HT-29 (cell line): ENCODE results near the gene BTBD16. TPM values are rescaled to one million over a fixed set of nuclear protein-coding genes. Genes with fewer than 3 reads are reported as not detected.

ENCODE experiments used
- DNase-seq: peaks from one replicate; pipeline ENCODE4 v3.0.0-alpha.2; 2015; ENCODE audit warnings: low spot score
- total RNA-seq: library from RNA; depleted of rRNA; stranded (reverse); fragments of >200 nt; shearing (Covaris generic); gene quantifications from 2 replicates; pipeline ENCODE4 v1.2.3, GENCODE V29; 2014

Gene BTBD16
- total RNA-seq, 1 experiment from 2014 or later: 4.0 TPM

DNA sequence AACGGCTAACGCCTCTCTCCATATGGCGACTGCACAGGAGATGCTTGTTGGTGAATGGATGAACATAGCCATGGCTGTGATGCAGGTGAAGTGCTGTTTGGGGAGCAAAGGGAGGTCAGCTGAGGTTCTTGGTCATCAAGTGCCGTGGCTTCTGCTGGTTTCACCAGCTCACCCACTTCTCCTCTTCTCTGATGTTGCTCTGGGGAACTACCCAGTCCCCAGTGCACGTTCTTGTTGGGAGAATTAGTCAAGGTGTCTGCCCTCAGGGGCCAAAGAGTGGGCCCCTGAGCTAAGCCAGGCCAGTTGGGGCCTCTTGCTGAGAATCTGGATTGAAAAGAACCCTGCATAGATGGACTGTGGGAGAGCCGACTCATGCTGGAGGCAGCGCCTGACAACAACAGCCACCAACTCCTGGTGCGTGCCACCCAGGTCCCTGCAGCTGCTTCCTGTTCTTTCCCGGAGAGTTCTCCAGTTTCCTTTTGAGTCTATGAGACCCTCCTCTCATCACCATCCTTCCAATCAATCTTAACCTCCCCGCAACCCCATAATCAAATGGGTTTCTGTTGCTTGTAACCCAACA is 3.0 kb downstream of the BTBD16 start:
- no peak for DNase-seq

DNA sequence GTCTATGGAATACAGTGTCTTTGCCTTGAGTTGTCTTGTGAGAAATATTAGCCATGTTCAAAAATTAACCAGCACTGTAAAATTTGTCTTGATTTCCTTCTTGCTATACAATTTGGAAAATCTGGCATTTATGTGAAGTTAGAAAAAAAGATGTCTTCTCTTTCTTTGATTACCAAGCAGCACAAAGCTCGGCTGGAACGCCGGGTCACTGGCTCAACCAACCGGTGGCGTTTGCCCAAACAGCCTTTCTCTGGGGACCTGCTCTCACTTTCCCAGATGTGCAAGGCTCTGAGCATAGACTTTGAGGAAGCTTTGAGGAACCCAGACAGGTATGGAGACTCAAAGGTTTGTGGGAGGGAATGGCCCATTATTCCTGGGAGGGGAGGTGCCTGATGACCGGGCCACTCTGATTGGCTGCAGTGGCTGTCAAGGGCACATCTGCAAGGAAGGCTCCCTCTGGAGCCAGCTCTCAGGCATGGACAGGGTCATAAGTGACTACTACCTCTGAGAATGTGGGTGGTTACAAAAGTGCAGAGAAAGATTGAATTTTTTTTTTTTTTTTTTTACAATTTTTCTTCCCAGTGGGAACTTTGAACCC is 5.6 kb downstream of the BTBD16 start:
- DNase-seq: peak; percentile 64

DNA sequence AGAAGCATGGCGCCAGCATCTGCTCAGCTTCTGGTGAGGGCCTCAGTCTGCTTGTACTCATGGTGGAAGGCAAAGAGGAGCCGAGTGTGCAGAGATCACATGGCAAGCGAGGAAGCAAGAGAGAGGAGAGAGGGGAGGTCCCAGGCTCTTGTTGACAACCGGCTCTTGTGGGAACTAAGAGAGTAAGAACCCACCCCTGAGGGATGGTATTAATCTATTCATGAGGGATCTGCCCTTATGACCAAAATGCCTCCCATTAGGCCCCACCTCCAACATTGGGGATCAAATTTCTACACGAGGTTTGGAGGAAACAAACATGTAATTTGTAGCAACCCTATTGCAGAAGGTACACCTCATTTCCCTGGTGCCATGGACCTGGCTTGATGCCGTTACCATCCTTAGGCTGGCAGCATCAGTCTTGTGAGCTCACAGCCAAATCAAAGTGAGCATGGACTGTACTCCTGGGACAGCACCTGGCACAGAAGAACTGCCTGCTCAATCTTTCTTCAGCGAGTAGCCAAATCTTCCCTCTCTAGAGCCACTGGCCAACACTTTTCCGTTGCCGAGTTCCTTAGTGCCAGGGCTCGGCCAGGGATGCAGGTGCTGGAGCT is 6.5 kb downstream of the BTBD16 start:
- no peak for DNase-seq

DNA sequence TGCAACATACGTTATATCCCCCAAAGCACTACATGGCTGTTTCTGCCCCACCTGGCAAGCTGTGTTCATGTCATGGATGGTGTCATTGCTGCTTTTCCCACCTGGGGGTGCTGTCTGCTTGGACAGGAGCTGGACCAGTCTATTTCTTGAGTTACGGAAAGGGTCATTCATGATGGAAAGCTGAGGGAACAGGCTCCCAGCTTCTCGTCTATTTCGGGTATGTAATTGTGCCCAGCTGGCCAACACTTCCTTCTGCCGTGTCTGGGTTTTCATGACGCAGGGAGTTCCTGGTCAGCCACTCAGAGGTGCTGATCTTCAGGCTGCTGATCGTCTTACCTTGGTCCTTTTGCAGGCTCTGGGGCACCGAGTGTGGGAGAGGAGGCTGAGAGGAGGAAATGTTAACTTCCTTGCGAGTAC is 8.6 kb downstream of the BTBD16 start:
- peak; percentile 88 for DNase-seq

DNA sequence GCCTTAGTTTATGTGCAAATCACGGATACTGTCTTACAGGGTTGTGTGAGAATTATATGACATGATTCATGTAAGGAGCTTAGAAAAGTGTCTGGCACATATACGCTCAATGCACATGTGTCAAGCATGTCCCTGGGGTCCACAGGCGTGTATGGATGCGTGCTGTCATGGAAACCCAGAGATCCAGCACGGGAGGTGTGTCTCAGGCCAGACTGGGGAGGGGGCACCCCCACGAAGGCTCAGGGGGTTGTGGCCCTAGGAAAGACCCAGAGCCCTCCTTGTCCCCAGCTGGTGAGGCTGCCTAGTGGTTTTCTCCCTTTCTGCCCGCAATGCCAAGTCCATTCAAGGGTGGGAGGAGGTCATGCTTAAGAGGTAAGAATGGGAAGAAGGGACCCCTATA is 9.1 kb downstream of the BTBD16 start:
- DNase-seq: no peak

DNA sequence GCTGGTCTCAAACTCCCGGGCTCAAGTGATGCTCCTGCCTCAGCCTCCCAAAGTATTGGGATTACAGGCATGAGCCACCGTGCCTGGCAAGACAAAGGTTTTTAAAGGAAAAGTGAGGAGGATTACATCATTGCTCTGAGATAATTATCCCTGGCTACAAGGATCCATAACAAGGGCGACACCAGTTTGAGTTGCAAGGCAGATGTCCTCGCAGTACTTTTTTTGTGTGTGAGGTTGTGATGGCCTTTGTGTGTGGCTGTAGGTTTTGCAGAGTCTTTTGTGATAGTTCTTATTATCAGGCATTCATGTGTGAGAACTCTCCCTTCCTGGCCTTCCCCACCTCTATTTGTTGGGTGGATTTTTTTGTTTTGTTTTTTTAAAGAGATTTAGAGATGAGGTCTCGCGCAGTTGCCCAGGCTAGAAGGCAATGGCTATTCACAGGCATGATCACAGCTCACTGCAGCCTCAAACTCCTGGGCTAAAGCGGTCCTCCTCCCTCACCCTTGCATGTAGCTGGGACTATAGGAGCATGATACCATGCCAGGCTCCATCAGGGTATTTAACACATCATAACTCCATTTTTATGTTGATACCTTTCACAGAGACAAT is 10.0 kb downstream of the BTBD16 start:
- no peak for DNase-seq

DNA sequence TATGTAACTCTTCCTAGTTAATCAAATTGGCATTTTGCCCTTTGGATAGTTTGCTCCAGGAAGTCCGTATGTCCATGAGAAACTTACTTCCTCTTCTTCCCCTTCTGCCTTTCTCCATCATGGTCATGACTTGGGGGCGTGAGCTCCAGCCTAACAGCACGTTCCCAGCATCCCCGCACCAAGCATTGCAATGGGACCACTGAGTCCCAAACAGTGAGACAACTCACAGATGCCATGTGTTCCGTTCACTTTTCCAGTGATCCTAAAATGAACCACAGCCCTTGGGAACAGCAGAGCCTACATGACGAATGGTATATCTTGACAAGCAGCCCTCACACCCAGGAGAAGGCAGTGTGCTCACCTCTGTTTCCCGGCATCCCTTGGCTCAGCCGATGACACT is 10.7 kb downstream of the BTBD16 start:
- DNase-seq: no peak

DNA sequence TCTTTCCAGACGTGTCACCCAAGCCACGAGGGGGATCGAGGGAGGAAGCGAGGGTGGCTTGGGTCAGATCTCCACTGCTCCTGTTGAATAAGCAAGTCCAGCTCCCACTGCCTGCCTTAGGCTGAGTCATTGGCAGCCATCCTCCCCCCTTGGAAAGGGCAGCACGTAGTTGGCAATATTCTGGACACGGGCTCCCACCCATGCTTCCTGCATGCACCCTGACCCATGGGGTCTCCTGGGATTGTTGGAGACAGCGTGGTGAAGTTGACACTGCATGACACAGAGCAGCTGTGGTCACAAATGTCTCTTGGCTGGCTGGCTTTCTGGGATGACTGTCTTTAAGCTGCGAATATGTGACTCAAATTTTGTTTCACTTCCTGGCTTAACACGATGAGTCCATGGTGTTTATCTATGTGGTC is 11.2 kb downstream of the BTBD16 start:
- DNase-seq: no peak

DNA sequence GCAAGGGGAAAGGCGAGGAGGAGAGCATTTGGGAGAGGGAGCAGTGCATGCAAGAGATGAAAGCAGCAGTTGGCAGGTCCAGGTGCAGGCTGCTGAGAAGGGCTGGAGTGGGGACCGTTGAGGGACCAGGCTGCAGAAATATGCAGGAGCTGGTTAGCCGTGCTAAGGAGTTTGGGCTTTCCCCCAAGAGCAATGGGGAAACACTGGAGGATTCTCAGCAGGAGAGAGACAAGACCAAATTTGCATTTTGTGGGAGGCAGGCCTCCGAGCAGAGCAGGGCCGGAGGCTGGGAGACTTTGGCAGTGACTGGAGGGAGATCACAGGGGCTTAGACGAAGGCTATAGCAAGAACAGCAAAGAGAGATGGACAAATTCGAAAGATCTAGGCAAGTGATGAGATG is 11.8 kb downstream of the BTBD16 start:
- DNase-seq: no peak

DNA sequence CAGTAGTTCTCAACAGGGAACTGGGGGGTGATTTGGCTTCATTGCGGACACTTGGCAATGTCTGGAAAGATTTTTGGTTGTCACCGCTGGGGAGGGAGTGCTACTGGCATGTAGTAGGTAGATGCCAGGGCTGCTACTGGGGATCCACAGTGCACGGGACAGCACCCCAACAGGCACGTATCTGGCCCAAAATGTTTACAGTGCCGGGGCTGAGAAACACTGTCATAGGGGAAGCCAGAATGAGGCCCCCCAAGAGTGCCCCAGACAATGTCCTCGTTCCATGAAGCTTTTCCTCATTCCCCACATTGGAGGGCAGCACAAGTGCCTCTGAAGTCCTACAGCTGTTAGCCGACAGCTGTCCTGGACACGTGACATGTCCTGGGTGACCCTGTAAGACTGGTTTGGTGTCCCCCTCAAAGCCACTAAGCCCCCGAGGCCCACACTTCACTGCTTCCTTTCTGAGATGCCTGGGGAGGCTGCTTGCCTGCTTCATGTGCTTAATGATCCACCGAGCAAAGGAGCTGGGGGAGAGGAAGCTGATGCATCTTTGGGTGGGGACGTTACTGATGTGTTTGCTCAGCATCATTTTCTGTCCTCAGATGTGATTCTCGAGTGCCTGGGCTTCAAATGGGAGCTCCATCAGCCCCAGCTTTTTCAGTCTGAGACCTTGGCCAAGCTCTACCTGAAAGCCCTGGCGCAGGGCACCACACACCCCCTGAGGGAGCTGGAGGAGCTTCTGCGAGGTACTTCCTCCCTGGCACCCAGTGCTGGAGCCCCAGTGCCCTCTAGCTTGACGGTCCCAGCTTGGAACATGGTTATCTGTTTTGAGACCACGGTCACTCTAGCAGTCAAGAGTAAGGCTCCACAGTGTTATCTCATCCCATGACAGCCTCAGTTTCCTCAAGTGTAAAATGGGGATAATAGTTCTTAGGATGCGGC is 14.7 kb downstream of the BTBD16 start:
- DNase-seq: no peak

DNA sequence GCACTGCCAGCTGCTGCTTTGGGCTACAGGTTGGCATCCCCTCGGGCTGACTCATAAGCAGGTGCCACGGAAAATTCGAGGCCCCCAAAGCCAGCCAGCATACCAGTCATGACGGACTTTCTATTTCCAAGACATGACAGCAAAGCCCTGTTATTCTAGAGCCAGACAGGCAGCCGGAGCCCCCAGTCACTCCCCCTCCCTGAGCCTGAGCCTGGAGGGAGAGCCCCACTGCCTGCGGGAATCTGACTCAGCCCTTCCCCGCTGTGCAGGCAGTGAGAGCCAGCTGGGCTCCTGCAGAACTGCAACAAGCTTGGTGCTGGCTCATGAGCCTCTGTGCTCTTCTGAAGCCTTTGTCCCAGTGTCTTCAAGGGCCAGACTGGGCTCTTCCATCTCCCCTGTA is 15.8 kb downstream of the BTBD16 start:
- no peak for DNase-seq

DNA sequence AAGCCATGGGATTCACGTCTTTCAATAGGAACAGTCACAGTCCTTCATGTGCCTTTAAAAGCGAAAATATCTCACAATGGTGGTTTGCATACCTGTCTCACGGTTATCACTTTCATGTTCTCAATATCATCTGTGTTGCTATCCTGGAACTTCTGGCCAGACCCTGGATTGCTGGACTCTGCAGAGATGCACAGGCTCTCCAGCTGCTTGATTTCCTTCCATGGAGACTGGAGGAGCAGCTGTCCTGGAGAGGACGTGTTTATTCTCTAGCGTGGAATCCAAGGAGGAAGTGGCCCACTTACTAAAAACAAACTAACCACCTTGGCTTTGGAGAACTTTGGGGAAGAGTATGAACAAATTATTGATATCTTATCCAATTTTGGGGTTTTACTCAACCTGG is 16.5 kb downstream of the BTBD16 start:
- DNase-seq: no peak

DNA sequence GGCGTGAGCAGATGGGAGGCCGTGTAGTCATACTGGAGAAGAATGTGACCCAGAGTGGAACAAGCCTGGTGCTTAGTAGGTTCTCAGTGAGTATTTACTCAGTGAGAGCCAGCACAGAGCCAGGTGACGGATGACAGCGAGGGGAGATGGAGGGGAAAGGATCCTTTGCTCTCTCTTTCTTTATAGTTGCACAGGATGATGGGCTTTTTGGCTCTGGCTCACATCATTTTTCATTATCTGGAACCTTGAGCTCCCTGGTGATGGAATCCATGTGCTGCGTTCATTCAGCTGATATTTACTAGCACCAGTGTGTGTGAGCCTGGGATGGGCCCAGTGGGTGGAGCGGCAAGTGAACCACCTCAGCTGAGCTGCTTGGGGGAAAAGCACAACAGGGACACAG is 17.2 kb downstream of the BTBD16 start:
- DNase-seq: no peak

DNA sequence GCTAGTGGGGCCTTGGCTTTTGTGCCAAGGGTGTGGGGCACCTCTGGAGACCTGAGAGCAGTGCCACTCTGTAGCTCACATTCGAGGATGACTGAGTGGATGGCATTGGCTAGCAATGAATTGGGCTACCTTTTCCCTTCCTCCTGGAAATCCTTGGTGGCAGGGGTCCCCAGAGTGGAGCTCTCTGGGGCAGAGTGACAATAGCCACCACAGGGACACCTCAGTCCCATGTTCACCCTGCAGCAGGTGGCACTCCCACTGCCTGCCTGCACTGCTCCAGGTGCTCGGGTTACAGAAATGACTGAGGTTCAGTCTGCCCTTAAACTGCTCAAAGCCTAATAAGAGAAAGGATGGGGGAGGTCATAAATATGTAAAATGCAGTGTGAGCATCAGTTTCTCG is 17.8 kb downstream of the BTBD16 start:
- DNase-seq: no peak

DNA sequence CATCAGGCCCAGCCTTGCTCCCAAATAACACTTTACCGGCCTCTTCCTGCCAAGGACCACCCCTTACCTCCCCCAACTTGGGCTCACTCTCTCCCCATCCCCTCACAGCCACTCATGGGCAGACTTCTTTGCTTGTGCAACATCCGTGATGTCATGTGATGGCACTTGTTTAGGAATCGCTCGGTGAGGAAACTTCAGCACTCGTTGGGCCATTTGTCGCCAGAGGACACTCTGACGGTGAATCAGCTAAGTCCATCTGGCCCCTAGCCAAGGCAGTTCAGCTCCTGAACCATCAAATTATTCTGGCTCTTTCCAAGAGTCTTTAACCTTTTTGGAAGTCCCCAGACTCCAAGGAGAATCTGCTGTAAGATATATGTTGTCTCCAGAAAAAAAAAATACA is 19.2 kb downstream of the BTBD16 start:
- peak; percentile 65 for DNase-seq

DNA sequence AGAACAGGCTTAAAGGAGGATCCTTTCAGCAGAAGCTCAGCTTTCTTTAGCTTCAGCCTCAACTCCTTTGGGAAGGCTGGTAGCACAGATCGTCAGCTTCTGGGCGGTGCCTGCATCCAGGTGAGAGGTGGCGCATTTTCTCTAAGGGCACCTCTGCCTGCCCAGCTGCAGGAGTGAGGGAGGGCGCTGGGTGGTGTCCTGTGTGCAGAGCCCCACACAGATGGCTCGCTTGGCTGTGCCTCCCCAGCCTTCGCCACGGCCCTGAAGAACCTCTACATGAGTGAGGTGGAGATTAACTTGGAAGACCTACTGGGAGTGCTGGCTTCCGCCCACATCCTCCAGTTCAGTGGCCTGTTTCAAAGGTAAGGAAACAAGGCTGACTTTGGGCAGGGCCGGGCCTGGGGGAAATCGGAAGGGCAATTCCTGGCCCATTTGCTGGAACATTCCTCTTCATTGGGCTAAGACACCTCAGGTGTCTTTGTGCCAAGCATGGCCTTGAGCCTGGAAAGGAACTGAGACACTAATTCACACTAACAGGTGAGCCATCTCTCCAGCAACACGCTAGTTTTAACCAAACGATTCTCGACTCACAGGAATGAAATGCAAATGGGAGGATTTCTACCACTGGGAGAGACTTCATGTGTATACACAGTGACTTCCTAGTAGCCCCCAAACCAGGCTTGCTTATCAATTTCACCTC is 19.9 kb downstream of the BTBD16 start:
- DNase-seq: peak; percentile 91

DNA sequence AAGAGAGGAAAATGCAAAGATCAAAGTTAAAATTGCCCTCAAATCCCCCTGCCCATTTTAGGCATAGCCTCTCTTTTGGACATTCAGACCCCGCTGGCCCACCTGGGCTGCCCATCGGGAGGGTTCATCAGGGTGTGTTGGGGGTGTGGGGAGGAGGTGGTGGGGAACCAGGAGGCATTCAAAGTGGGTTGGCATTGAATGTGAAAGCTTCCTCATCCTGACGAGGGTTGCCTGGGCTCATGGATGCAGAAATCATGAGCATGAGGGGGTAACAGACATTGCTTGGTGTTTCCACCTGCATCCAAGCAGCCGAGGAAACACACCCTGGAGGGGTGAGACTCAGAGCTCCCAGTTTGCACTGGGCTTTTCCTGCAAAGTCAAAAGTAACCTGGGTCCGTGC is 20.6 kb downstream of the BTBD16 start:
- DNase-seq: peak; percentile 19

DNA sequence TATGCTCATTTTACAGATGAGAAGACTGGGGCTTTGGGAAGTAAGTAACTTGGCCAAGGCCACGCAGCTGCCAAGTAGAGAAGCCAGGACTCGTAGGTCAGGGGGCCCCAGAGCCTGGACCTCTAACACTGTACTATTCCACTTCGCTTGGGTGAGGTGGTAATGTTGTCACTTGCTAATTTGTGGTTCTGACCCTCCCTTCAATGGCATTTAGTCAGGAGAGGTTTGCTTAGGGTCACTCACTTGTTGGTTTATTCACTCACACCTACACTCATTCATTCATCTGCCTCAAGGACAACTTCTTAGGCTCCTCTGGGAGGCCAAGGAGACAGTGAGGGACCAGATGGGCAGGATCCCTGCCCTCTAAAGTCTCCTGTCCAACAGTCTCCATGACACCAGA is 21.3 kb downstream of the BTBD16 start:
- DNase-seq: peak; percentile 63

DNA sequence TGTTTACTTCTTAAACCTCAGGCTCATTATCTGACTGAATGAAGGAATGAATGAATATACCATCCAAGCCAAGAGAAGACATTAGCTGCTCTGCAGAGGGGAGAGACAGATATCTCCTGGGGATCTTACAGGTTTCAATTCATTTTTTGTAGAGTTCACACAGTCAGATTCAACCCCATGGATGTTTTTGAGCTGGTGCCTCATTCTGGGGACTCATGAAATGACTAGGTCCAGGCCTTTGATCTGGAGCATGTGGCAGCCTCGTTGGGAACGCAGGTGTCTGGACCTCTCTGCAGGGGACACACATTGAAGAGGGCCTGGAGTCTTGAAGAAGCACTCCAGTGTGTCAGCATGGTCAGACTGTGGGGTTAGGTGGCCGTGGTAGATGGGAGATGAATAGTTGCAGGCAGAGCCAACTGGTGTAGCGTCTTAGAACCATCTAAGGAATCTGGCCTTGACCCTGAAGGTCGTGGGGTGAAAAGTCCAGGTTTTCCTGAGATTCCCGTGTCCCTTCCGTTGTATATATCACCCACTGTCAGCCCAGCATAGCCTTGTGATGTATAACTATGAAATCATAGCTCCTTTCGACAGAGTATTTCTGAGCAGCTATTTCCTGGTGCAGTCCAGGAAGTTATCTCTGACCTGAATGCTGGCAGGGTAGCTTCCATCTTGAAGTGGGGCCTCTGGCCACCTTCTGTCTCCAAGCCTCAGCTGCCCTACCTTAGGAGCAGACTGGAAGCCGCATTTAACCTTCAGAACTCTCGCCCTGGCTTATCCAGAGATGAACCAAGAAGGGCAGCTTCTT is 22.3 kb downstream of the BTBD16 start:
- no peak for DNase-seq

DNA sequence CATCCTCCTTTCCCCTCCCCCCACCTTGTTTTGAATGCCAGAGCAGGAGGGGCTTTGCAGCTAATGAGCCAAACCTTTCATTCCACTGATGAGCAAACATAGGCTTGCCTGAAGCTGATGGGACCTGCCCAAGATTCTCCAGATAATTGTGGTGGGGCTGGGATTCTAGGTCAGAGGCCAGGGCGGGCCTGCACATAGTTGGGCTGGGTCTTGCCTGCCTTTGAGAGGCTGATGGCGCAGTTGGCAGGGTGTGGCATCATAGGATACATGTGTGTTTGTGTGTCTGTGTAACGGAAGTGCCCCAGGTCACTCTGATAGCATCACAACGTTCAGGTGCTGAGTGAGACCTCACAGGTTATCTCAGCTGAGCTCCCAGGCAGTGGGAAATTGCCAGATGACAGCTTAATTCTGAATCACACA is 22.9 kb downstream of the BTBD16 start:
- DNase-seq: peak; percentile 83
